Measurements from ENCODE around the gene RAPGEF6.

GRCh38 chr5:131378721-131379541 is 256.1 kb downstream of the RAPGEF6 start:
- TF ChIP-seq POLR2A (IDR thresholded peaks at IDR 0.05) (no peak), CTCF (IDR thresholded peaks at IDR 0.05) (no peak)
